GM23248 (cell line): Measurements from ENCODE around the gene PSMA8.

Source experiments
- EZH2 ChIP-seq: fragments of 200-600 bp; sonication (generic); IDR thresholded peaks from 2 replicates; pipeline ENCODE4 v1.6.1; 2018; ENCODE audit warnings: antibody characterized with exemption, mild to moderate bottlenecking; ENCODE audit not compliant: insufficient read depth, poor library complexity, severe bottlenecking
- EZH2phosphoT487 ChIP-seq: fragments of 200-600 bp; sonication (generic); IDR thresholded peaks from 2 replicates; pipeline ENCODE4 v1.6.1; 2018; ENCODE audit warnings: antibody characterized with exemption, moderate library complexity, mild to moderate bottlenecking, low read depth; ENCODE audit not compliant: insufficient read depth

- TF ChIP-seq EZH2 (no peak), EZH2phosphoT487 (no peak)
Measured at GRCh38 chr18:26119246-26119645, 14.4 kb upstream of the PSMA8 start.
